HepG2 (cell line): ENCODE data around the gene ATP5F1A. TPM values are rescaled to one million over a fixed set of nuclear protein-coding genes. Genes with fewer than 3 reads are reported as not detected.

Source experiments
- BORCS8-MEF2B ChIP-seq: sonication (generic); formaldehyde crosslinking; IDR thresholded peaks from 2 replicates; pipeline ENCODE4 v1.8.0; 2022; ENCODE audit warnings: mild to moderate bottlenecking, missing genetic modification reagents
- BRD4 ChIP-seq: sonication (generic); formaldehyde crosslinking; IDR thresholded peaks from 2 replicates; pipeline ENCODE4 v1.4.0; 2020; ENCODE audit warnings: missing genetic modification reagents
- CREM ChIP-seq, 2 experiments: sonication (generic) in 1 of 2; formaldehyde crosslinking in 1 of 2; IDR thresholded peaks; 2 replicates each; pipeline versions ENCODE4 v1.4.0 to v1.6.1; 2016 to 2020; ENCODE audit warnings: antibody characterized with exemption in 1 of 2, mild to moderate bottlenecking in 1 of 2, missing genetic modification reagents in 1 of 2
- IRF2 ChIP-seq: IDR thresholded peaks from 2 replicates; pipeline ENCODE4 v1.6.1; 2018; ENCODE audit warnings: missing genetic modification reagents, missing compliant biosample characterization
- IRX3 ChIP-seq: sonication (generic); formaldehyde crosslinking; IDR thresholded peaks from 2 replicates; pipeline ENCODE4 v1.8.1; 2023; ENCODE audit warnings: mild to moderate bottlenecking, low read depth, missing genetic modification reagents, borderline replicate concordance
- KLF13 ChIP-seq: sonication (generic); formaldehyde crosslinking; IDR thresholded peaks from 2 replicates; pipeline ENCODE4 v1.4.0; 2020; ENCODE audit warnings: mild to moderate bottlenecking, missing genetic modification reagents
- MTF1 ChIP-seq: sonication (generic); formaldehyde crosslinking; IDR thresholded peaks from 2 replicates; pipeline ENCODE4 v1.5.0; 2020; ENCODE audit warnings: missing genetic modification reagents
- MYC ChIP-seq: sonication (generic); formaldehyde crosslinking; IDR thresholded peaks from 2 replicates; pipeline ENCODE4 v1.9.0; 2021; ENCODE audit warnings: missing genetic modification reagents, borderline replicate concordance
- NONO ChIP-seq, 2 experiments: fragments of 450-650 bp in 1 of 2; sonication (generic) in 1 of 2; formaldehyde crosslinking in 1 of 2; IDR thresholded peaks in 1 of 2; conservative IDR thresholded peaks in 1 of 2; 2 replicates each; pipeline versions ENCODE4 v1.6.1 to v1.8.0; 2017 to 2022; ENCODE audit warnings: mild to moderate bottlenecking in 1 of 2, missing genetic modification reagents in 1 of 2, moderate library complexity in 1 of 2
- SMAD1 ChIP-seq: sonication (generic); formaldehyde crosslinking; IDR thresholded peaks from 2 replicates; pipeline ENCODE4 v1.4.0; 2020; ENCODE audit warnings: missing genetic modification reagents, low read depth, mild to moderate bottlenecking, borderline replicate concordance
- SP1 ChIP-seq, 2 experiments: fragments of 450-650 bp in 1 of 2; sonication (generic) in 1 of 2; formaldehyde crosslinking in 1 of 2; IDR thresholded peaks; 2 replicates each; pipeline versions ENCODE4 v1.4.0 to v1.6.1; 2016 to 2020; ENCODE audit warnings: missing genetic modification reagents in 1 of 2
- ZBTB21 ChIP-seq: sonication (generic); formaldehyde crosslinking; IDR thresholded peaks from 2 replicates; pipeline ENCODE4 v1.4.0; 2020; ENCODE audit warnings: missing genetic modification reagents
- ZFP36L2 ChIP-seq: sonication (generic); formaldehyde crosslinking; IDR thresholded peaks from 2 replicates; pipeline ENCODE4 v1.4.0; 2020; ENCODE audit warnings: missing genetic modification reagents
- ZMYM3 ChIP-seq: sonication (generic); formaldehyde crosslinking; IDR thresholded peaks from 2 replicates; pipeline ENCODE4 v1.5.1; 2020; ENCODE audit warnings: mild to moderate bottlenecking, missing genetic modification reagents
- ZNF138 ChIP-seq: sonication (generic); formaldehyde crosslinking; IDR thresholded peaks from 2 replicates; pipeline ENCODE4 v1.5.0; 2020; ENCODE audit warnings: mild to moderate bottlenecking, low read depth, missing genetic modification reagents
- ZNF207 ChIP-seq: fragments of 450-650 bp; IDR thresholded peaks from 2 replicates; pipeline ENCODE4 v1.6.1; 2016; ENCODE audit warnings: antibody characterized with exemption, borderline replicate concordance
- ZNF296 ChIP-seq: sonication (generic); formaldehyde crosslinking; conservative IDR thresholded peaks from 2 replicates; pipeline ENCODE4 v1.5.0; 2020; ENCODE audit warnings: mild to moderate bottlenecking, missing genetic modification reagents
- ZNF382 ChIP-seq: sonication (generic); formaldehyde crosslinking; IDR thresholded peaks from 2 replicates; pipeline ENCODE4 v1.5.0; 2020; ENCODE audit warnings: missing genetic modification reagents, mild to moderate bottlenecking, borderline replicate concordance
- ZNF510 ChIP-seq: sonication (generic); formaldehyde crosslinking; IDR thresholded peaks from 2 replicates; pipeline ENCODE4 v1.4.0; 2020; ENCODE audit warnings: low read depth, mild to moderate bottlenecking, missing genetic modification reagents
- ZNF816 ChIP-seq: sonication (generic); formaldehyde crosslinking; IDR thresholded peaks from 2 replicates; pipeline ENCODE4 v1.8.0; 2022; ENCODE audit warnings: missing genetic modification reagents, mild to moderate bottlenecking, borderline replicate concordance
- polyA plus RNA-seq, 8 experiments: library from polyadenylated mRNA; depleted of rRNA in 3 of 8; stranded (reverse) in 7 of 8; unstranded in 1 of 8; fragments of >200 nt; fragmentation: Illumina TruSeq in 4 of 8; extraction: Trizol in 4 of 8; gene quantifications; 2 replicates each; pipeline versions ENCODE4 v1.2.1 to v1.2.3, GENCODE V29; 2011 to 2016; ENCODE audit warnings: low read depth in 4 of 8, missing spikeins in 1 of 8, mixed read lengths in 1 of 8; ENCODE audit not compliant: insufficient read depth in 1 of 8
- total RNA-seq, 5 experiments: library from RNA; depleted of rRNA; stranded (reverse); fragments of >200 nt; fragmentation: Illumina TruSeq; extraction: Trizol; gene quantifications; 2 replicates each; pipeline ENCODE4 v1.2.3, GENCODE V29; 2016; ENCODE audit warnings: low read depth in 1 of 5
- TF ChIP-seq, protein P1 (sequence below): IDR thresholded peaks from 2 replicates; pipeline ENCODE4 v1.6.1; 2016; ENCODE audit warnings: mild to moderate bottlenecking
- TF ChIP-seq, protein P2 (sequence below): sonication (generic); formaldehyde crosslinking; IDR thresholded peaks from 2 replicates; pipeline ENCODE4 v1.5.0; 2020; ENCODE audit warnings: missing genetic modification reagents
- TF ChIP-seq, protein P3 (sequence below): sonication (generic); formaldehyde crosslinking; IDR thresholded peaks from 2 replicates; pipeline ENCODE4 v1.9.0; 2021; ENCODE audit warnings: missing genetic modification reagents, mild to moderate bottlenecking, borderline replicate concordance
- TF ChIP-seq, protein P4 (sequence below): sonication (generic); formaldehyde crosslinking; IDR thresholded peaks from 2 replicates; pipeline ENCODE4 v1.4.0; 2020; ENCODE audit warnings: missing genetic modification reagents, borderline replicate concordance

Gene ATP5F1A
- total and polyA plus RNA-seq, 2 of the 13 experiments (the other 11 are each of a cell fraction or from before 2014, with no cell fraction given), result 459 to 922 TPM

DNA sequence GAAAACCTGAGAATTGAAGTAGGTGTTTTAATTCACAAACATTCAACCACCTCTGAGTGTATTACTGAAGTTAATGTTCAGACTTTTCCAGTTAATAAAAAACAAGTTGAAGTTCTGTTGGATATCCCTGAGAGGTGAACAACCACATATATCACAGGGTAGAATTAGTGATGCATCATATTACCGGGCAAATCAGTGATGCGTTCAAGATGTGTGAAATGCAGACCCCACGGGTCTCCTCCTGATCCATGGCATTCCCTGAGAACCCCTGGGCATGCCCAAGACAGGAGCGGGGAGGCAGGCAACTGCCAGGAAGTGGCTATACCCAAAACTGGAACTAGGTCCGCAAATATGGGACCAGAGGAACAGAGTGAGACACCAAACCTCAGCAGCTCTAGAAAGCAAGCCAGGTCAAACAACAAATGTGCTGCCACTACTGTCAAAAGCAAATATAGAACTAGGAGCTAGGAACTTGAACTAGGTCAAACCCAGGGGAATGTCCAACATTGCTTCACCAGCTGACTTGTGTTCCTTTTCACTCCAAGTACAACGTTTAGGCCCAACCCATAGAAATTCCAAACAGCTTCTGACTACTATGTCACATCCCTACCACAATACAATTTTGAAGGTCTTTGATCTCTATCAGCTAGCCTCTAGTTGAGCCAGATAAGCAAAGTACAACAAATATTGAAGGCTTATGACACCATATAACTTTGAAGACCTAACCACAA lies 46.2 kb downstream of the ATP5F1A start (continued):
- TF ChIP-seq, protein P1, sequence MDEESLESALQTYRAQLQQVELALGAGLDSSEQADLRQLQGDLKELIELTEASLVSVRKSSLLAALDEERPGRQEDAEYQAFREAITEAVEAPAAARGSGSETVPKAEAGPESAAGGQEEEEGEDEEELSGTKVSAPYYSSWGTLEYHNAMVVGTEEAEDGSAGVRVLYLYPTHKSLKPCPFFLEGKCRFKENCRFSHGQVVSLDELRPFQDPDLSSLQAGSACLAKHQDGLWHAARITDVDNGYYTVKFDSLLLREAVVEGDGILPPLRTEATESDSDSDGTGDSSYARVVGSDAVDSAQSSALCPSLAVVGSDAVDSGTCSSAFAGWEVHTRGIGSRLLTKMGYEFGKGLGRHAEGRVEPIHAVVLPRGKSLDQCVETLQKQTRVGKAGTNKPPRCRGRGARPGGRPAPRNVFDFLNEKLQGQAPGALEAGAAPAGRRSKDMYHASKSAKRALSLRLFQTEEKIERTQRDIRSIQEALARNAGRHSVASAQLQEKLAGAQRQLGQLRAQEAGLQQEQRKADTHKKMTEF (CRISPR knock-in tag), result peak; percentile 76
- TF ChIP-seq CREM (IDR thresholded peaks at IDR 0.05) (peak; percentile 70; the same call in 1 of the 2 replicates), CREM (CRISPR knock-in tag; IDR thresholded peaks at IDR 0.05) (no peak), BORCS8-MEF2B (CRISPR knock-in tag) (no peak), IRX3 (CRISPR knock-in tag) (no peak), SMAD1 (CRISPR knock-in tag) (no peak), IRF2 (CRISPR knock-in tag) (peak; percentile 43; the same call in 1 of the 2 replicates), MTF1 (CRISPR knock-in tag) (no peak), ZNF816 (no peak), ZMYM3 (CRISPR knock-in tag) (no peak), SP1 (IDR thresholded peaks at IDR 0.05) (no peak), SP1 (CRISPR knock-in tag; IDR thresholded peaks at IDR 0.05) (no peak), ZNF382 (CRISPR knock-in tag) (no peak), KLF13 (CRISPR knock-in tag) (no peak), NONO (IDR thresholded peaks at IDR 0.05) (no peak), NONO (CRISPR knock-in tag; conservative IDR thresholded peaks at IDR 0.05) (no peak; the same call in 1 of the 2 replicates), ZNF510 (CRISPR knock-in tag) (no peak), MYC (CRISPR knock-in tag) (no peak), BRD4 (CRISPR knock-in tag) (no peak), ZFP36L2 (CRISPR knock-in tag) (no peak), ZNF296 (CRISPR knock-in tag) (no peak), ZNF138 (CRISPR knock-in tag) (no peak), ZBTB21 (CRISPR knock-in tag) (no peak), ZNF207 (no peak)
- TF ChIP-seq, protein P2, sequence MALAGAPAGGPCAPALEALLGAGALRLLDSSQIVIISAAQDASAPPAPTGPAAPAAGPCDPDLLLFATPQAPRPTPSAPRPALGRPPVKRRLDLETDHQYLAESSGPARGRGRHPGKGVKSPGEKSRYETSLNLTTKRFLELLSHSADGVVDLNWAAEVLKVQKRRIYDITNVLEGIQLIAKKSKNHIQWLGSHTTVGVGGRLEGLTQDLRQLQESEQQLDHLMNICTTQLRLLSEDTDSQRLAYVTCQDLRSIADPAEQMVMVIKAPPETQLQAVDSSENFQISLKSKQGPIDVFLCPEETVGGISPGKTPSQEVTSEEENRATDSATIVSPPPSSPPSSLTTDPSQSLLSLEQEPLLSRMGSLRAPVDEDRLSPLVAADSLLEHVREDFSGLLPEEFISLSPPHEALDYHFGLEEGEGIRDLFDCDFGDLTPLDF (CRISPR knock-in tag), result no peak
- TF ChIP-seq, protein P3, sequence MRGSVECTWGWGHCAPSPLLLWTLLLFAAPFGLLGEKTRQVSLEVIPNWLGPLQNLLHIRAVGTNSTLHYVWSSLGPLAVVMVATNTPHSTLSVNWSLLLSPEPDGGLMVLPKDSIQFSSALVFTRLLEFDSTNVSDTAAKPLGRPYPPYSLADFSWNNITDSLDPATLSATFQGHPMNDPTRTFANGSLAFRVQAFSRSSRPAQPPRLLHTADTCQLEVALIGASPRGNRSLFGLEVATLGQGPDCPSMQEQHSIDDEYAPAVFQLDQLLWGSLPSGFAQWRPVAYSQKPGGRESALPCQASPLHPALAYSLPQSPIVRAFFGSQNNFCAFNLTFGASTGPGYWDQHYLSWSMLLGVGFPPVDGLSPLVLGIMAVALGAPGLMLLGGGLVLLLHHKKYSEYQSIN (CRISPR knock-in tag), result no peak
- TF ChIP-seq, protein P4, sequence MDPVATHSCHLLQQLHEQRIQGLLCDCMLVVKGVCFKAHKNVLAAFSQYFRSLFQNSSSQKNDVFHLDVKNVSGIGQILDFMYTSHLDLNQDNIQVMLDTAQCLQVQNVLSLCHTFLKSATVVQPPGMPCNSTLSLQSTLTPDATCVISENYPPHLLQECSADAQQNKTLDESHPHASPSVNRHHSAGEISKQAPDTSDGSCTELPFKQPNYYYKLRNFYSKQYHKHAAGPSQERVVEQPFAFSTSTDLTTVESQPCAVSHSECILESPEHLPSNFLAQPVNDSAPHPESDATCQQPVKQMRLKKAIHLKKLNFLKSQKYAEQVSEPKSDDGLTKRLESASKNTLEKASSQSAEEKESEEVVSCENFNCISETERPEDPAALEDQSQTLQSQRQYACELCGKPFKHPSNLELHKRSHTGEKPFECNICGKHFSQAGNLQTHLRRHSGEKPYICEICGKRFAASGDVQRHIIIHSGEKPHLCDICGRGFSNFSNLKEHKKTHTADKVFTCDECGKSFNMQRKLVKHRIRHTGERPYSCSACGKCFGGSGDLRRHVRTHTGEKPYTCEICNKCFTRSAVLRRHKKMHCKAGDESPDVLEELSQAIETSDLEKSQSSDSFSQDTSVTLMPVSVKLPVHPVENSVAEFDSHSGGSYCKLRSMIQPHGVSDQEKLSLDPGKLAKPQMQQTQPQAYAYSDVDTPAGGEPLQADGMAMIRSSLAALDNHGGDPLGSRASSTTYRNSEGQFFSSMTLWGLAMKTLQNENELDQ, result no peak
